ENCODE results near the gene PXT1. TPM values are rescaled to one million over a fixed set of nuclear protein-coding genes. Genes with fewer than 3 reads are reported as not detected.
"Not testable (repeated sequence)": the region's sequence is repeated elsewhere in the genome, so short reads cannot be mapped to it uniquely, and the experiment has no call there.

Gene PXT1
- total RNA-seq, 1 donor, result 0.43 TPM

DNA sequence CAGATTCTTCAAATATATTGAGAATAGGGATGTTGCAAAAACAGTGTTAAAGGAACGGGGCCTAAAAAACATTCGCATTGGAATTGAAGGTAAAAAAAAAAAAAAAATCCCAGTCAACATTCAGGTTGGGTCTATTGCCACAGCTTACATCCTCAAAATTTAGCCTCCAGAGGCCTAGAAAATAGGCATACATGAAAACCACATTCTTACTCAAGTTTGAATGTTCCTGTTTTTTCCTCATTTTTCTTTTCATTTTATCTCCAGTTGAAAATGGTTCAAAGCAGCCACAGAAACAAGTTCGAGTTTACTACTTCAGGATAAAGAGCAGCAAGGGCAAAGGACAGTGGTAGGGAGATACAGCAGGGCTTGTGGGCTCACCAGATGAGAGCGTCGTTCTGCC lies 42.1 kb upstream of the PXT1 start:
- TF ChIP-seq, protein P1, sequence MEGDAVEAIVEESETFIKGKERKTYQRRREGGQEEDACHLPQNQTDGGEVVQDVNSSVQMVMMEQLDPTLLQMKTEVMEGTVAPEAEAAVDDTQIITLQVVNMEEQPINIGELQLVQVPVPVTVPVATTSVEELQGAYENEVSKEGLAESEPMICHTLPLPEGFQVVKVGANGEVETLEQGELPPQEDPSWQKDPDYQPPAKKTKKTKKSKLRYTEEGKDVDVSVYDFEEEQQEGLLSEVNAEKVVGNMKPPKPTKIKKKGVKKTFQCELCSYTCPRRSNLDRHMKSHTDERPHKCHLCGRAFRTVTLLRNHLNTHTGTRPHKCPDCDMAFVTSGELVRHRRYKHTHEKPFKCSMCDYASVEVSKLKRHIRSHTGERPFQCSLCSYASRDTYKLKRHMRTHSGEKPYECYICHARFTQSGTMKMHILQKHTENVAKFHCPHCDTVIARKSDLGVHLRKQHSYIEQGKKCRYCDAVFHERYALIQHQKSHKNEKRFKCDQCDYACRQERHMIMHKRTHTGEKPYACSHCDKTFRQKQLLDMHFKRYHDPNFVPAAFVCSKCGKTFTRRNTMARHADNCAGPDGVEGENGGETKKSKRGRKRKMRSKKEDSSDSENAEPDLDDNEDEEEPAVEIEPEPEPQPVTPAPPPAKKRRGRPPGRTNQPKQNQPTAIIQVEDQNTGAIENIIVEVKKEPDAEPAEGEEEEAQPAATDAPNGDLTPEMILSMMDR (IDR thresholded peaks at IDR 0.05; ENCODE audit: insufficient read depth, low read depth, low read length), result no peak
- H3K4me3 ChIP-seq (ENCODE audit: low read depth, low read length), result no peak overlapping the region
- no peak for DNase-seq (ENCODE audit: low read depth)

DNA sequence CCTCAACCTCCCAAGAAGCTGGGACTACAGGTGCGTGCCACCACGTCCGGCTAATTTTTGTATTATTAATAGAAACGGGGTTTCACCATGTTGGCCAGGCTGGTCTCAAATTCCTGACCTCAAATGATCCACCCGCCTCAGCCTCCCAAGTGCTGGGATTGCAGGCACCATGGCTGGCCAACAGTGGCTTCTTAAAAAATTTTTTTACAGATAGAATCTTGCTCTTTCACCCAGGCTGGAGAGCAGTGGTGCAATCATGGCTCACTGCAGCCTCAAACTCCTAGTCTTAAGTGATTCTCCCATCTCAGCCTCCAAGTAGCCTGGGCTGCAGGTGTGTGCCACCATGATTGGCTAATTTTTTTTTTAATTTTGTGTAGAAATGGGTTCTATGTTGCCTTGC lies 40.7 kb upstream of the PXT1 start:
- H3K4me3 ChIP-seq (ENCODE audit: low read depth, low read length); DNase-seq (ENCODE audit: low read depth): not testable (repeated sequence)

DNA sequence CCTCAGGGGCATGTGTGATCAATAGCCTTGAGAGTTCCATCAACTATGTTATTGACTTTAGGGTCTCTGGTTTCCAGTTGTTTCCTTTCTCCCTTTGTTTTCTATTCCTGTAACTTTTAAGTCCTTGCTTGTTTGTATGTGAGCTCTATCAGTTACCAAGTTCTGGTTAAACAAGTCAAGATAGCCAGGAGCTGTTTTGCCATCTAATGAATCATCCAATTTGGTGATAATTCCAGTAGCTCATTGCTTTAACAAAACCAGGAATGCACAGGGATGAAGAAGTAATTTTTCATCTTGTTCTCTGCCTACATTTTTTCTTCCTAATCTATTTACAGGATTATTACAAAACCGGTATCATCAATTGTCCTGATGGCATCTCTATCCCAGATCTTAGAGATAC lies 36.6 kb upstream of the PXT1 start:
- TF ChIP-seq, protein P1 (IDR thresholded peaks at IDR 0.05; ENCODE audit: insufficient read depth, low read depth, low read length), result no peak
- H3K4me3 ChIP-seq (ENCODE audit: low read depth, low read length), result no peak overlapping the region
- DNase-seq (ENCODE audit: low read depth), result no peak

DNA sequence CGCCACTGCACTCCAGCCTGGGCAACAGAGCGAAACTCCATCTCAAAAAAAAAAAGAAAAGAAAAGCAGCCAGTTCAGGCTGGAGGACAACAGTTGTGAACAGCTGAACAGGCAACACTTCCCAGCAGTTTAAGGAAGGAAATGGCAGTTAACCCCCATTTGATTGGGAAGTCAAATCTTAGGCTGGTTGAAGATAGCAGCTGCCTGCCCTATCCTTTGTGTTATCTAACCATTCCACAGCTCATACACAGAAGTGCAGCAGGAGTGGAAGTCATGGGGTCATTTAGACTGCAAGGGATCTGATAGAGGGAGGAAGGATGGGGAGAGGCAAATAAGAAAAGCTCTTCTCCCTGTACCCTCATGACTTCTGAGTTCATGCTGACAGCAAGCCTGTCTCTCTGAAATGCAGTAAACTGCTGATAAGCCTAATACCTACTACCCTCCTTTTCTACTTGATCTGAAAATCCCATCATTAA lies 35.4 kb upstream of the PXT1 start:
- TF ChIP-seq, protein P1 (IDR thresholded peaks at IDR 0.05; ENCODE audit: insufficient read depth, low read depth, low read length), result no peak
- DNase-seq (ENCODE audit: low read depth), result no peak

DNA sequence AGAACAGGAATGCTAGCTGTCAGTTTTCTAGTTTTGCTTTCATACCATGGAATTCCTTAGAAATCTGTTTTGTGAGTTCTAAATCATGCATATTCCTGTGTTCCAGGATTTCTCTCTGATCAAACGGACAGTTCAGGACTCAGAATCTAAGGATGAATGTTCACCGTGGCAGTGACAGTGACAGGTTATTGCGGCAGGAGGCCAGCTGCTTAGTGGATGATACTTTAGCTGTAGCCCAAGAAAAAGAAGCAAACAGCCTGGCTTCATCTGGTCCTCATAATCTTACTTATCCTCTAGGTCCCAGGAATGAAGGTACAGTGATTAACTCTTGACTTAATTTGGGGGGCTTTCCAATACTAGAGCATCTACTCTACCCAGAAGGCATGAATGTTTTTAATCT lies 27.3 kb upstream of the PXT1 start:
- TF ChIP-seq, protein P1 (IDR thresholded peaks at IDR 0.05; ENCODE audit: insufficient read depth, low read depth, low read length), result no peak
- H3K4me3 ChIP-seq (ENCODE audit: low read depth, low read length), result no peak overlapping the region
- no peak for DNase-seq (ENCODE audit: low read depth)

More for the DNA sequence above, 35.4 kb upstream of the PXT1 start:
- no peak overlapping the region for H3K4me3 ChIP-seq (ENCODE audit: low read depth, low read length)

DNA sequence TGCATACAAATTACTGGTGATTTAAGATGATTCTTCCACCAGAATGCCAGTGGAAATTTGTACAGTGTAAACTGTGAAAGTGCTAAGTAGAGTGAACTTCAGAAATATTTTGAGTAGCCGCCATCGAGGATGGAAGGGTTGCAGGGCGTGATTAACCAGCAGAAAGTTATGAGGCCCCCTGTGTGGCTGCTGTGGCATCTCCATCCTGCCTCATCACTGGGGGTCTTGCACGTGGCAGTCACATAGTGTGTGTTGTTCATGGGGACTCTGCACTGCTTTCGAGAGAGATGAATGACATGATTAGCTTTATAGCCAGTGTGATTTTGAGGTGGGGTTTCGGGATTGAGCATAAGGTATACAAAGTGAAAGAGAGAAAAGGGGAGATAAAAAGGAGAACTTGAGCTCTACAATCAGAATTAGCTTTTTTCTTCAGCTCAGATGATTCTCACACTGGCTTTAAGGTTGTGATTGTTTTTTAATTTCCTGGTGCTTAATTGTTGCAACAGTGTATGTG lies 26.6 kb upstream of the PXT1 start:
- no peak for DNase-seq (ENCODE audit: low read depth)
- no peak overlapping the region for H3K4me3 ChIP-seq (ENCODE audit: low read depth, low read length)
- TF ChIP-seq, protein P1 (IDR thresholded peaks at IDR 0.05; ENCODE audit: insufficient read depth, low read depth, low read length), result no peak

DNA sequence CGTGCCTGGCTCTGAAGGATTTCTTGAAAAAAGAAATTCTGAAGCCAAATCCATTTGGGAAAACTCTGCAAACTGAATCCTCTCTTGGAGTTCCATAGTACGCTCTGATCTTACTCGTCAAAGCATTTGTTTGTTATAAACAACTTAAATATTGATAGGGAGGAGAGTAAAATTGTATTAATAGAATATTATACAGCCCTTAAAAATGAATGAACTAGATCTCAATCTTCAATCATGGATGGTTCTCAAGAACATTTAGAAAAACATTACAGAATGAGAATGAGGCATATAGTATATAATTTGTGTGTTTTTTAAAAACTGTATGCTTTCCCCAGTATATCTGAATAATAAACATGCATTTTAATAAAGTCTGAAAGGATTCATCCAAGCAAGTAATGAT lies 25.0 kb upstream of the PXT1 start:
- TF ChIP-seq, protein P1 (IDR thresholded peaks at IDR 0.05; ENCODE audit: insufficient read depth, low read depth, low read length), result no peak
- H3K4me3 ChIP-seq (ENCODE audit: low read depth, low read length), result no peak overlapping the region
- DNase-seq (ENCODE audit: low read depth), result no peak

All from fibroblast of villous mesenchyme (primary cell).